ENCODE measurements around the gene MANBA.

DNA sequence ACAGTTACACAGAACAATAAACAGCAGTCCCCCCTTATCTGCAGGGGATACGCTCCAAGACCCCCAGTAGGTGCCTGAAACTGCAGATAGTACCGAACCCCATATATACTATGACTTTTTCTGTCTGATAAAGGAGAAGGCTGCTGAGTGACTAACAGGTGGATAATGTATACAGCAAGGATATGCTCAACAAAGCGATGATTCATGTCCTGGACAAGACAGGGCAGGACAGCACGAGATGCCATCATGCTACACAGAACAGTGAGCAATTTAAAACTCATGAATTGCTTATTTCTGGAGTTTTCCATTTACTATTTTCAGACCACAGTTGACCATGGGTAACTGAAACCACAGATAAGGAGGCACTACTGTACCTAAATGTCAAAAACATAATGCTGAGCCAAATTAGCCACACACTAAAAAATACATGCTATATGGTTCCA, 76.1 kb downstream of the MANBA start:
- TF ChIP-seq, protein P1, sequence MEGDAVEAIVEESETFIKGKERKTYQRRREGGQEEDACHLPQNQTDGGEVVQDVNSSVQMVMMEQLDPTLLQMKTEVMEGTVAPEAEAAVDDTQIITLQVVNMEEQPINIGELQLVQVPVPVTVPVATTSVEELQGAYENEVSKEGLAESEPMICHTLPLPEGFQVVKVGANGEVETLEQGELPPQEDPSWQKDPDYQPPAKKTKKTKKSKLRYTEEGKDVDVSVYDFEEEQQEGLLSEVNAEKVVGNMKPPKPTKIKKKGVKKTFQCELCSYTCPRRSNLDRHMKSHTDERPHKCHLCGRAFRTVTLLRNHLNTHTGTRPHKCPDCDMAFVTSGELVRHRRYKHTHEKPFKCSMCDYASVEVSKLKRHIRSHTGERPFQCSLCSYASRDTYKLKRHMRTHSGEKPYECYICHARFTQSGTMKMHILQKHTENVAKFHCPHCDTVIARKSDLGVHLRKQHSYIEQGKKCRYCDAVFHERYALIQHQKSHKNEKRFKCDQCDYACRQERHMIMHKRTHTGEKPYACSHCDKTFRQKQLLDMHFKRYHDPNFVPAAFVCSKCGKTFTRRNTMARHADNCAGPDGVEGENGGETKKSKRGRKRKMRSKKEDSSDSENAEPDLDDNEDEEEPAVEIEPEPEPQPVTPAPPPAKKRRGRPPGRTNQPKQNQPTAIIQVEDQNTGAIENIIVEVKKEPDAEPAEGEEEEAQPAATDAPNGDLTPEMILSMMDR (CRISPR knock-in tag; IDR thresholded peaks at IDR 0.05) = no peak
- TF ChIP-seq ZNF329 (CRISPR knock-in tag; IDR thresholded peaks at IDR 0.05; ENCODE audit: low read depth) = no peak
